Spleen (tissue), 7 donors: ENCODE measurements around the gene PPDPF.

ENCODE experiments used
- POLR2A ChIP-seq, 3 donors: fragments of 450-650 bp; IDR thresholded peaks; one replicate each; pipeline ENCODE4 v1.5.1; 2017; ENCODE audit warnings: antibody characterized with exemption in 3 of 3, mild to moderate bottlenecking in 1 of 3
- POLR2AphosphoS5 ChIP-seq, 3 donors: sonication (generic); formaldehyde crosslinking; IDR thresholded peaks; one replicate each; pipeline ENCODE4 v1.5.1; 2017; ENCODE audit warnings: antibody characterized with exemption in 3 of 3
- TF ChIP-seq, protein P1 (sequence below), 11 experiments: fragments of 200-600 bp in 7 of 11; fragments of 450-650 bp in 4 of 11; sonication (generic) in 4 of 11; IDR thresholded peaks in 8 of 11; conservative IDR thresholded peaks in 3 of 11; 1 replicate in 7 of 11; 2 replicates in 4 of 11; pipeline versions ENCODE4 v1.4.0 to v1.8.0; 2016 to 2021; ENCODE audit warnings: antibody characterized with exemption in 11 of 11, inconsistent platforms in 4 of 11, mild to moderate bottlenecking in 1 of 11
- donor health status: DM: no; HTN: no; CAD: no; lungs with moderate emphysema.
- donor health status: DM: no; HTN: no; CAD: no.
- donor health status: DM: no; HTN: no; CAD: no.

DNA sequence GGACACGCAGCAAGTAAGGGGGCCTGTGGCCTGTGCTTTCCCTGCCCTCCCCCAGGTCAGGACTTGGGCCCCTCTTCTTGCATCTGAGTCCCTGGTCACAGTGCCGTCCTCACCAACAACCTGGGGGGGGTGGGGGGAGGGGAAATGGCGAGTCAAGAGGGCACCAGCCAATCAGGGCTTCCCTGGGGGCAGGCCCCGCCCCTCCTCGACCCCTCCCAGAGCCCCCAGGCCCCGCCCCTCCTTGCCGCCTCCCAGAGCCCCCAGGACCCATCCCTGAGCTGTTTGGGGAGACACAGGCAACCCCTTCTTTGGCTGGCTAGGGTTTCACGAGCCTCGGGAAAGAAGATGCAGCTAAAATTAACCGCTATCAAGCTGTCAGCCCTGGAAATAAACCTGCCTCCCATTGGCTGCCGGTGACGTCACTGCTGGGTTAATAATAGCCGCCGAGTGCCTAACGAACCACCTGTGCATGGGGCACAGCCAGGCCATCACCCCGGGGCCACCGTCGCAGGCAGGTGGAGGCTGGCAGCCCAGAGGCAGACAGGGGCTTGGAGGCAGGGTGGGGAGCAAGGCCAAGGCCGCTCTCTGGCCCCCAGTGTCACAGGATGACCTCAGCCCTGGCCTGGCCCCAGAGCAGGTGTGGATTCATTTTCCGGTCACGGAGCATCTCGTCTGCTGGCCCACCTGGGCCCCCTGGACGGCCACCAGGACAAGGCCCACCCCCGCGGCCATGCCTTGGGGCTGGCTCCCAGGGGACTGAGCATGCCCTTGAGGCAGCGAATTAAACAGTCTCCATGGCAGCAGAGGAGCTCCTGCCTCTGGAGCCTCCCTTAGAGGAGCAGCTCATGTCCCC lies 18.5 kb upstream of the PPDPF start:
- TF ChIP-seq, protein P1, sequence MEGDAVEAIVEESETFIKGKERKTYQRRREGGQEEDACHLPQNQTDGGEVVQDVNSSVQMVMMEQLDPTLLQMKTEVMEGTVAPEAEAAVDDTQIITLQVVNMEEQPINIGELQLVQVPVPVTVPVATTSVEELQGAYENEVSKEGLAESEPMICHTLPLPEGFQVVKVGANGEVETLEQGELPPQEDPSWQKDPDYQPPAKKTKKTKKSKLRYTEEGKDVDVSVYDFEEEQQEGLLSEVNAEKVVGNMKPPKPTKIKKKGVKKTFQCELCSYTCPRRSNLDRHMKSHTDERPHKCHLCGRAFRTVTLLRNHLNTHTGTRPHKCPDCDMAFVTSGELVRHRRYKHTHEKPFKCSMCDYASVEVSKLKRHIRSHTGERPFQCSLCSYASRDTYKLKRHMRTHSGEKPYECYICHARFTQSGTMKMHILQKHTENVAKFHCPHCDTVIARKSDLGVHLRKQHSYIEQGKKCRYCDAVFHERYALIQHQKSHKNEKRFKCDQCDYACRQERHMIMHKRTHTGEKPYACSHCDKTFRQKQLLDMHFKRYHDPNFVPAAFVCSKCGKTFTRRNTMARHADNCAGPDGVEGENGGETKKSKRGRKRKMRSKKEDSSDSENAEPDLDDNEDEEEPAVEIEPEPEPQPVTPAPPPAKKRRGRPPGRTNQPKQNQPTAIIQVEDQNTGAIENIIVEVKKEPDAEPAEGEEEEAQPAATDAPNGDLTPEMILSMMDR (IDR thresholded peaks at IDR 0.05 in 8 of 11, conservative IDR thresholded peaks at IDR 0.05 in 3 of 11), result no peak
- TF ChIP-seq POLR2A (IDR thresholded peaks at IDR 0.05), result no peak
- TF ChIP-seq POLR2AphosphoS5 (IDR thresholded peaks at IDR 0.05), result no peak
